Activated CD8-positive, alpha-beta memory T cell treated with anti-CD3 and anti-CD28 coated beads, Interleukin-2, amount 50 U/mL, for 24 hours (primary cell): ENCODE results near the gene ZBTB8B.
"Not testable (repeated sequence)": the region's sequence is repeated elsewhere in the genome, so short reads cannot be mapped to it uniquely, and the experiment has no call there.

Experiments
- DNase-seq: peaks from one replicate; pipeline ENCODE4 v3.0.0-alpha.2; 2020; ENCODE audit errors: extremely low read depth

Gene ZBTB8B

DNA sequence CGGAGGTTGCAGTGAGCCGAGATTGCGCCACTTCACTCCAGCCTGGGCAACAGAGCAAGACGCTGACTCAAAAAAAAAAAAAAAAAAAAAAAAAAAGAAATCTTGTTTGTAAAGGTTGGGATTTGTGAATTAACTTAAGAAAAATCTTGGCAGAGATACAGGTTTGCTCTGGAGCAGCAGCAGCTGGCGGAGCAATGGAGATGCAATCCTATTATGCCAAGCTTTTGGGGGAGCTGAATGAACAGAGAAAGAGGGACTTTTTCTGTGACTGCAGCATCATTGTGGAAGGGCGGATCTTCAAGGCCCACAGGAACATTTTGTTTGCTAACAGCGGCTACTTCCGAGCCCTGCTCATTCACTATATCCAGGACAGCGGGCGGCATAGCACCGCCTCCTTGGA lies 5.6 kb downstream of the ZBTB8B start:
- no peak for DNase-seq

DNA sequence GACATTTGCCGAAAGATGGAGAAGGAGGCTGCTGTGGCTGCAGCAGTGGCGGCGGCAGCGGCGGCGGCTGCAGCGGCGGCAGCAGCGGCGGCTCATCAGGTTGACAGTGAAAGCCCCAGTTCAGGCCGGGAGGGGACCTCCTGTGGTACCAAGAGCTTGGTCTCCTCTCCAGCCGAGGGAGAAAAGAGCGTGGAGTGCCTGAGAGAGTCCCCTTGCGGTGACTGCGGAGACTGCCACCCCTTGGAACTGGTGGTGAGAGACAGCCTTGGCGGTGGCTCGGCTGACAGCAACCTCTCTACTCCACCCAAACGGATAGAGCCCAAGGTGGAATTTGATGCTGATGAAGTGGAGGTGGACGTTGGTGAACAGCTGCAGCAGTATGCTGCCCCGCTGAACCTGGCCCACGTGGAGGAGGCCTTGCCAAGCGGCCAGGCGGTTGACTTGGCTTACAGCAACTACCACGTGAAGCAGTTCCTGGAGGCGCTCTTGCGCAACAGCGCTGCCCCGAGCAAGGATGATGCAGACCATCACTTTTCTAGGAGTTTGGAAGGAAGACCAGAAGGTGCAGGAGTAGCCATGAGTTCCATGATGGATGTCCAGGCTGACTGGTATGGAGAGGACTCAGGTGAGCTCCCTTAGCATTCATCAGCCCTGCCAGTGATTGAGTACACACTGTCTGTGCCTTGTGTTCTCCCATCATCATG lies 6.3 kb downstream of the ZBTB8B start:
- no peak for DNase-seq

DNA sequence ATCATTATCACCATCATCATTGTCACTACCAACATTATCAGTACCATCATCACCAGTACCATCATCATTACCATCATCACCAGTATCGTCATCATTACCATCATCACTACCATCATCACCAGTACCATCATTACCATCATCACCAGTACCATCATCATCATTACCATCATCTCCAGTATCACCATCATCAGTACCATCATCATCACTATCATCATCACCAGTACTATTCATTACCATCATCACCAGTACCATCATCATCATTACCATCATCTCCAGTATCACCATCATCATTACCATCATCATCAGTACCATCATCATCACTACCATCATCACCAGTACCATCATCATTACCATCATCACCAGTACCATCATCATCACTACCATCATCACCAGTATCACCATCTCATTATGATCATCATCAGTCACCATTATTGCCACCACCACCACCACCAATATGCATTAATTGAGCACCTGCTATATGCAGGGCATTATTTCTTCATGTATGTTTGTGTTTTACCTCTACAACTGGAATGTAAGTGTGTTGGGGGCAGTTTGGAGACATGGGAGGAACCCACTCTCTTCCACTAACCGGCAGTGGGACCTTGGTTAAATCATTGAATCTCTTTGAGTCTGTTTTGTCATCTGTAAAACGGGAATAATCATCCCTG lies 7.0 kb downstream of the ZBTB8B start:
- DNase-seq, result no peak

DNA sequence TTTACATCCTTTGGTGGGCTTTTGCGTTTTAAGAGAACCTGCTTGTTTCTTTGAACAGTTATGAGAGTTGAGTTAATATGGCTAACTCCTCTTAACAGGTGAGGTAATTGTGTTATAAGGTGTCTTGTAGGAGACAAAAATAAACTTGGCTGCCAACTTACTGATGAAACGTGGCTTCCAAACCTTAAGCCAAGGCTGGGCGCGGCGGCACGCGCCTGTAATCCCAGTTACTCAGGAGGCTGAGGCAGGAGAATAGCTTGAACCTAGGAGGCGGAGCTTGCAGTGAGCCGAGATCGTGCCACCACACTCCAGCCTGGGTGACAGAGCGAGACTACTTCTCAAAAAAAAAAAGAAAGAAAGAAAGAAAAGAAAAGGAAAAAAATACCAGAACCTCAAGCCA lies 8.1 kb downstream of the ZBTB8B start:
- not testable (repeated sequence) for DNase-seq

DNA sequence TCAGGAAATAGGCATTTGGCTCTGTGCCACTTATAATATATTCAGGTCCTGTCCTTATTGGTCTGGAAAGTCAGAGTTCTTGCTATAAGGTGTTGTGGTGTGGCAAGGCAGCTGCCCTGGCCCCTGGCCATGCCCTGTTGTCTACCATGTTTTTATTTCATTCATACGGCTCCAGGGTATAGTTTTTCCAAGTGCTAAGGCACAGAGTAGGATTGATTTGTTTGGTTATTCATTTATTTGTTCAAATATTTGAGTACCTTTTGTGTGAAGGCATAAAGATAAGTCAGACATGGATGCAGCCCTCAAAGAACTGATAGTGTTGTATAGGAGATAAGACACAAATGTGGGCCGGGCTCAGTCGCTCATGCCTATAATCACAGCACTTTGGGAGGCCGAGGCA lies 10.1 kb downstream of the ZBTB8B start:
- DNase-seq, result no peak

DNA sequence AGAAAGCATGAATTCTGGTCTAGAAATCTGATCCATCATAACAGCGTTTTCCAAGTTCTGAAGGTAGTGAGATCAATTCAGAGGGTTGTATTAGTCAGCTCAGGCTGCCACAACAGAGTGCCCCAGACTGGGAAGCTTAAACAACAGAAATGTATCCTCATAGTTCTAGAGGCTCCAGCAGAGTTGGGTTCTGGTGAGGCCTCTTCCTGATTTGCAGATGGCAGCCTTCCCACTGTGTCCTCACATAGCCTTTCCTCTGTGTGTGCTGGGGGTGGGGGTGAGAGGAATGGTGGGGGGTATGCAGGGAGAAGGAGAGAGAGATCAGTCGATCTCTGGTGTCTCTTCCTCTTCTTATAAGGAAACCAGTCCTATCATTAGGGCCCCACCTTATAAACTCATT lies 15.1 kb downstream of the ZBTB8B start:
- no peak for DNase-seq

DNA sequence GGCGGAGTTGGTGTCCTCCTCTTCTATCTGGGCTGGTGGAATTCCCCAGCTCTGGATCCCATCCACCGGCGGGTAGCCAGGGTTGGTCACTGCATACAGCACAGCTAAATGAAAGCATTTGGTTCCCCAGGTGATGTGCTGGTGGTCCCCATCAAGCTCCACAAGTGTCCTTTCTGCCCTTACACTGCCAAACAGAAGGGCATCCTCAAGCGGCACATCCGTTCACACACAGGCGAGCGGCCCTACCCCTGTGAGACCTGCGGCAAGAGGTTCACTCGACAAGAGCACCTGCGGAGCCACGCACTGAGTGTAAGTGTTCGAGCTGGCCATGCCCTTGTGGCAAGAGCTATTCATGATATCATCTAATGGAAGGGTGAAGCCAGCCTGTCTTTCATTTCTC lies 15.9 kb downstream of the ZBTB8B start:
- DNase-seq, result no peak

DNA sequence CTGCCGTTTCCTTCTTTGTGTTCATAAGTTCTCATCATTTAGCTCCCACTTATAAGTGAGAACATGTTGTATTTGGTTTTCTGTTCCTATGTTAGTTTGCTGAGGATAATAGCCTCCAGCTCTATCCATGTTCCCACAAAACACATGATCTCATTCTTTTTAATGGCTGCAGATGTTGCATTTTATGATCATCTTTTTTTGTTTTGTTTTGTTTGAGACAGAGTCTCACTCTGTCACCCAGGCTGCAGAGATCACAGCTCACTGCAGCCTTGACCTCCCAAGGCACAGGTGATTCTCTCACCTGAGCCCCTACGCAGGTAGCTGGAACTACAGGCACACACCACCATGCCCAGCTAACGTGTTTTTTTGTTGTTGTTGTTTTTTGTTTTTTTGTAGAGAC lies 16.9 kb downstream of the ZBTB8B start:
- DNase-seq, result not testable (repeated sequence)

DNA sequence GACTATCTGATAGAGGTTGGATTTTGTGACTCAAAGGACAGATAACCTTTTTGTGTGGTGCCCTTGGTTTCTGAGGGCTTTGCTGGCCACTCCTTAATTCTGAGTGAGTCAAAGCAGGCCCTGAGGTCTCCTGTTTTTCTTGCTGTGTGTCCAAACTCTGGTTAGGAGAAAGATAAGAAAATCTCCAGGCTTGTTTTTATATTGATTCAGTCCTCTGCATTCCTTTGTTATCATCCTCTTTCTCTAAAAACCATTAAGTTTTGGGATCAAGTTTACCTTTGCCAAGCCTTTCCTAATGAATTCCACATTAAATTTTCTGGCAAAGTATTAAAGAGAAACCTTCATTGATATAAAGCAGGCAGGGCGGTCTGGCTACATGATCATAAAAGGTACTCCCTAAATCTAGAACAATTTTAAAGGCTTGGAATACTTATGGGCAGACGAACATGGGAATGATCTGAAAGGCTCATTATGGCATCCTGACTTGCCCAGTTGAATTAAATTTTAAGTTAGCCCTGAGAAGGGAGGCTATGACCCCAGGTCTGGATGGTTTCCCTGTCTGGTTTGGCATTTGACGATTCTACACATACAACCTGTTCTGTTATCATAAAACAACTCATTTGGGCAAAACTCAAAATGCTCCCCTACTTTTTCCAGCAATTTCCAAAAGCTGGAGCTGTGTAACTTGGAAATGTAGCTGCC lies 20.8 kb downstream of the ZBTB8B start:
- DNase-seq, result no peak

DNA sequence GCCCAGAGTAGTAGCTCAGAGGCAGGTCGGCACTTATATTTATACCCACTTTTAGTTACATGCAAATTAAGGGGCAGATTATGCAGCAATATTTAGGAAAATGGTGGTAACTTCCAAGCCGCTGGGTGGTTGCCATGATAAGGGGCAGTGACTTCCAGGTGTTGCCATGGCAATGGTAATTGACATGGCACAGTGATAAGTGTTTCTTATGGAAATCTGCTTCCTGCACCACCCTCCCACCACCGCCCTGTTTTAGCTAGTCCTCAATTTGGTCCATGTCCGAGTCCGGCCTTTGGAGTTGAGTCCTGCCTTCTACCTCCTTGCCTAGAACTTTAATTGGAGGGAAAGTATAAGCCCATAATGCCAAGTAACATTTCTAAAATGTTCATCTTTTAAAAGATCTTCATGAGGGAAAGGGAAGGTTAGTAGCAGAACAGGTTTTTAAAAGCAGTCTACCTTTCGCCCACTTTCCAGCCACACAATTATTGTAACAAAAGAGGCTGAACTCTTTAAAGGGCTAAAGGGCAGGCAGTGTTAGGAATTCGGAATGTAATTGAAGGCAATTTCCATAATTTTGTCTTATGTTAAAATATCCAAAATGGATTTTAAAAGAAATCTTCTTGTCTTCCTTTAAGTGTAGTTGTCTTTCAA lies 21.7 kb downstream of the ZBTB8B start:
- no peak for DNase-seq

DNA sequence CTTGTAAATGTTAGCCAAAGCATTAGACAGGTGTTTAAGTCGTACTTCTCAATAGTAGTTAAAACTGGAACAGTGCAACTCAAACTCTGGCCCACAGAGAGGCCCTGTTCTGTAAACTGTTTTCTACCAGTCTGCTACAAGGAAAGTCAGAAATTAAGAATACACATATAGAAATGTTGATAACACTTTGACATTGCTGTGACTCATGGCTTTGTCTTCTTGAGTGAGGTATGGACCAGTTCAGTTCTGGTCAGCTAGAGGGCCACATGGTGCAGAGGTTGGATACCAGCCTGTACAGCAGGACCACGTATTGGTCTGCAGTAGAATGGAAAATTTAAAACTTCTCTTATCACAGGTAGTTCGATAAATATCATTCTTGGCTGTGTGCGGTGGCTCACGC lies 22.3 kb downstream of the ZBTB8B start:
- no peak for DNase-seq

DNA sequence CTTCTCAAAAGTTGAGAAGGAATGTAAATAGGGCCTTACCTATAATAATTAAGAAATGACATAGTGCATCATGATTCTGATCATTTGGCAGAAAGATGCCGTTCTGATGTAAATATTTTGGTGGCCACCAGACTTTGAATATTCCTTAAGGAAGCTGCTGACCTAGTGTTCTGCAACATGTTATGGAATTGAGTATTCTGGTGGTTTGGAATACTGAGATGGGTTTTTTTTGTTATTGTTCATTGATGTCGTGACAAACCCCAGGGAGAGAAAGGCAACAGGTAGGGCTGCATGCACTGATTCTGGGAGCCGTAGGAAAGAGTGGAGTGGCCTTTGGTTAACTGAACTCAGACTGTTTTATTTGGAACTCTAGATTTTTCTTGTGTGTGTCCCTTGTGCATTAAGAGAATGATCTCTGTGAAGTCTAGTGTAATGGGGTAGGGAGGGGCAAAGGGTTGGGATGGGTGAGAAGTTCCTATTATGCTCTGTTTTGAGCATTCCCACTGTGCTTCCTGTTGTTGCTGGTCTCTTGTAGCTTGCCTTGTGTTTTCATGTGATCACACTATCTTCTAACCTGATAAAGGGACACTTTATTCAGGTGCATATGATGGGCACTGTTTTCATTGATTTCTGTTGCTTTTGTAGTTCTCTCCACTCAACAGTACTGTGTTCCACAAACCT lies 25.0 kb downstream of the ZBTB8B start:
- DNase-seq, result no peak

DNA sequence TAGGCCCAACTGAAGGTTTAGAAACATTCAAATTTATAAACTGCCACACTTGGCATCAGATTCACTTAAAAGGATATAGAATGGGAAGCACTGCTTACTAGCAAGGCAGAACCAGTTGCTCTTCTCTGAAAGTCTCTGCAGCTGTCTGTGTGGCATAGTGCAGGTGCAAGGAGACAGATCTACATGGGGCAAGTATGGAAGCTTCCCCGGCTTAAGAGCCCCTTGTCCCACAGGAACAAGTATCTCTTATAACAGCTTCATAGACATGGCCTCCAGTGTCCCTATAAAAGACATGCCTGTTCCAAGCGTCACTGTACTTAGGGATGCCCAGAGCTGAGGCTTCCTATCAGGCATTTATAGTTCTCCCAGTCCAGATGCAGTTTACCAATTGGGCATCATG lies 26.5 kb downstream of the ZBTB8B start:
- no peak for DNase-seq

DNA sequence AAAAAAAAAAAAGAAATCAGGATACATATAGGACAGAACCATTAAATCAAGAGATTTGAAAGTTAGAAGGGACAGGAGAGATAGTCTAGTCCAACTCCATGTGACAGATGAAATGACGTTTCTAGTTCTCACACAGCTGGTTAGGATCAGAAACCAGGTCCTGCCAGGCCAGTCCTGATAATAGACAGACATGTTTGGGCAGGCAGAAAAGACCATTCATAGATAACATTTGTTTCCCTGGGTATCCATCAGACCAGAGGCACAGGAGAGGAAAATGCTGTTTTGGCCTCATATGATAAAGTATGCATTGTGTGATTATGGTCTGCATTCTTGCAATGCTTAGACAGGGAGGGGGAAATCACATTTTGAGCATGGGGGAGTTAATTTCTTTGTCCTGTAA lies 29.3 kb downstream of the ZBTB8B start:
- DNase-seq, result no peak

DNA sequence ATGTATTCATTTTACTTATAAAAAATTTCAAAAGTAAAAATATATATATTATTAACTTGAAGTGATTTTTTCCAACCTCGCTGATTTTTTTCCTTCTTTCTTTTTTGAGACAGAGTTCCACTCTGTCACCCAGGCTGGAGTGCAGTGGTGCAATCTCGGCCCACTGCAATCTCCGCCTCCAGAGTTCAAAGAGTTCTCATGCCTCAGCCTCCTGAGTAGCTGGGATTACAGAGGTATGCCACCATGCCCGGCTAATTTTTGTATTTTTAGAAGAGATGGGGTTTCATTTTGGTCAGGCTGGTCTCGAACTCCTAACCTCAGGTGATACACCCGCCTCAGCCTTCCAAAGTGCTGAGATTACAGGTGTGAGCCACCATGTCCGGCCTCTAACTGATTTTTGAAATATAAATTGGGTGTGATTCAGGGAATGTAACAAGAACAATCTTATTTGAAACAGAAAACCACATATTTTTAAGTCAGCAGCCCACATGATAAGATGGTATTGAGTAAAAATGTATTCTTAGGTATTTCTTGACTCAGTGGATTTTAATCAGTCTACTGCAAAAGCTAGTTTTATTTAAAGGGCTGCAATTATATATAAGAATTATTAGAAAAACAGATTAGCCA lies 30.0 kb downstream of the ZBTB8B start:
- DNase-seq, result no peak

DNA sequence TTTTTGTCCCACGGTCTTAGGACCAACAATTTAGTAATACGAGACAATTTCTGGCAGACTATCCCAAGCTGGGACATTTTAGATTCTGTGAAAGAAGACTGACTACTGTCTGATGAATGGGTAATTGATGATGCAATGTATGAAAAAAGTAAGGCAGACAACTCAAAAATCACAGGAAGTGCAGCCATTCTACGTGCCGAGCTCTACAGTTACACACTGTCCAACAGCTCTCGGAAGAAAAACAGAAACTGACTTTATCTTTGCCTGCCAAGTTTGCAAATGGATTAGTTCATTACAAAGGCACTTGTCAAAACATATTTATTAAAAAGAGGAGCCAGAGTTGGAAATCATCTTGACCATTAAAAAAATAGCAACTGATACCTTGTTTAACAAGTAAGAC lies 31.3 kb downstream of the ZBTB8B start:
- no peak for DNase-seq

DNA sequence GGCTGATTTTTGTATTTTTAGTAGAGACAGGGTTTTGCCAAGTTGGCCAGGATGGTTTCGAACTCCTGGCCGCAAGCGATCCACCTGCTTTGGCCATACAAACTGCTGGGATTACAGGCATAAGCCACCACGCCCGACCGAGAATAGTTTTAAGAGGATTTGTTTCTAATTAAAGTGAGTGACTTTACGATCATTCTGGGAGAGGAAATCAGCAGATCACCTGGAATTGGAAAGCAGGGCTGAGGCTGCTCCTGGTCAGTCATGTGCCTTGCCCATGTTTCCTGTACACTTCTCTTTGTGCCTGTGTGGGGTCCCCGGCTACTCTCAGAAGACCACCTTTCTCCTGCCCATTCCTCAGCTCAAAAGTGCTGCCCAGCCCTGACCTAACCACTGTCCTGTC lies 33.9 kb downstream of the ZBTB8B start:
- no peak for DNase-seq

DNA sequence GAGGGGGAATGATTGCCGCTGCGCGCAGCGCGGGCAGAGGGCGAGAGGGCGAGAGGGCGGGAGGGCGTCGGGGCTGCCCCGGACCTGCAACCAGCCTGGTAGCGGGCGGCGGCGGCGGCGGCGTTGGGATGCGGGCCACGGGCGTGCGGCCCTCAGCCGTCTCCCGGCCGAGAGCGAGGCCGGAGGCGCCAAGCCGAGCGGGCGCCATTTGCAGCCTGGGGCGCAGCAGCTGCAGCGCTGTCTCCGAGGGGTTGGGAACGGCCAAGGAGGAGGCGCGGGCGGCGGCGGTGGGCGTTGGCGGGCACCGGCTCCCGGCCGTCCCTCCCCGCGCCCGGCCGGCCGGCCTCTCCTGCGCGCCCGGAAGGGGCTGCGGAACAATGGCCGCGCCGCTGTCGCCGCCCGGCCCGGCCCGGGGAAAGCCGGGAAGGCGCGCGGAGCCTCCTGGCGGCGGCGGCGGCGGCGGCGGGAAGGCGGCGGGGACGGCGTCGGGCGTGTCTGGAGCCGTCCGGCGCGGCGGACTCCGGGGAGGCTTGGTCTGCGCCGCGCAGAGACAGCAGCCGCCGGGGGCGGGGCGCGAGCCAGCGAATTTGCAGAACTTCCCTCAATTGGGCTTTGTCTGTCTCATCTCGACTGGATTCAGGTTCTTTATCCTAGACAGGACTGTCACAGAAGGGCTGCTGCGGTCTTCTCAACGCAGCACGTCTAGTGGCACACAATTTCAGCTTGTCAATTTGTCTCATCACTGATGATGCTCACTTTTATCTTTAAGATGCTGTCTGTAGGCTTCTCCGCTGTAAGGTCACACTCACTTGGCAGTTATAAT lies 35.7 kb downstream of the ZBTB8B start:
- no peak for DNase-seq

DNA sequence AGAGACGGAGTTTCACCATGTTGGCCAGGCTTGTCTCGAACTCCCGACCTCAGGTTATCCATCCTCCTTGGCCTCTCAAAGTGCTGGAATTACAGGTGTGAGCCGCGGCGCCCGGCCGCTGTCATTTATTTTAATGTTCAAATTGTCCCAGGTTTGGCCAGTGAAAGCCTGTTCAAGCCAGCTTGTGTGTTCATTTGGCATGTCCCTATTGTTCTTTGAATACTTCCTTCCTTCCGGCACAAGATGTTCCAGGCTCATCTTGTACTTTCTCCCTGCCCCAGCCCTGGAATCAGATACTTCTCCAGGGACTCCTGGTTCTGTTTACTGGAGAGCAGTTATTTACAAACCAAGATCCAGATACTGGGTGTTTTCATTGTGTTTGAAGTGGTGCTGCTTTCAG lies 37.0 kb downstream of the ZBTB8B start:
- no peak for DNase-seq

DNA sequence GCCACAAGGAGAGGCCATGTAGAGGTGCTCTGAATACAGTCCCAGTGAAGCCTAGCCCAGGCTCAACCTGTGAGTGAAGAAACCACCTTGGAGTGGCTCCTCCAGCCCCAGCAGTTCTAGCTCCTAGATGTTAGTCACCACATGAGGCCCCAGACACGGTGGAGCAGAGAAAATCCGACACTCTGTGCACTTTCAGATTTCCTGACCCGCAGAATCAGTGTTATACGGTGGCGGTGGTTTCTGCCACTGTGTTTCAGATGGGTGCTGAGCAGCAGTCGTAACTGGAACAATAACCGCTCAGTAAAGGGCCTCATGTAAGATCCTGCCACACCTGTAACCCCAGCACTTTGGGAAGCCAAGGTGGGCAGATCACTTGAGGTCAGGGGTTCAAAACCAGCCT lies 38.3 kb downstream of the ZBTB8B start:
- DNase-seq, result no peak

DNA sequence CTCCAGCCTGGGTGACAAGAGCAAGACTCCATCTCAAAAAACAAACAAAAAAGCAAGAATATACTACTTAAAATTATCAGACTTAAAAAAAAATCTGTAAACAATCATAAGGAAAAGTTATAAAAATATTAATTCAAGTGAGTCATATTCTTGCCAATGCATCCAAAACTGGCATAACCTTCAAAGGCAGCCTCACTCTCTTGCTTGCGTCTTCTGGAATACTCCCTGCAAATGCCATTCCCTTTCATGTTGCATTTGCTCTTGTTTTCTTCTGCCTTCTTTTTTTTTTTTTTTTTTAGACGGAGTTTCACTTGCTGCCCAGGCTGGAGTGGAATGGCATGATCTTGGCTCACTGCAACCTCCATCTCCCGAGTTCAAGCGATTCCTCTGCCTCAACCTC lies 42.1 kb downstream of the ZBTB8B start:
- no peak for DNase-seq
